Natural killer cell (primary cell): ENCODE results near the gene TUBB4A. TPM values are rescaled to one million over a fixed set of nuclear protein-coding genes. Genes with fewer than 3 reads are reported as not detected.

Experiments
- ATAC-seq, 3 donors: fragments of 150-1000 bp in 2 of 3; fragments of 200-7000 bp in 1 of 3; cut with Tn5 transposase; 1 replicate in 1 of 3; 2 replicates in 2 of 3; pipeline ENCODE4 v1.10.0; 2021; ENCODE audit warnings: mild to moderate bottlenecking in 2 of 3, moderate library complexity in 2 of 3
- DNase-seq, 2 donors: peaks; one replicate each; pipeline versions ENCODE4 v3.0.0 to v3.0.0-alpha.2; 2013 to 2021; ENCODE audit warnings: mixed read lengths in 1 of 2
- H3K27ac ChIP-seq: one replicate; pipeline ENCODE4 v1.5.1; 2013; ENCODE audit warnings: mild to moderate bottlenecking, low read length
- H3K27me3 ChIP-seq: one replicate; pipeline ENCODE4 v1.6.1; 2013; ENCODE audit warnings: low read length; ENCODE audit not compliant: control insufficient read depth, insufficient read depth
- H3K36me3 ChIP-seq: one replicate; pipeline ENCODE4 v1.6.1; 2013; ENCODE audit warnings: low read length; ENCODE audit not compliant: control insufficient read depth, insufficient read depth
- H3K4me1 ChIP-seq: one replicate; pipeline ENCODE4 v1.6.1; 2013; ENCODE audit warnings: low read length; ENCODE audit not compliant: control insufficient read depth, insufficient read depth
- H3K4me3 ChIP-seq: one replicate; pipeline ENCODE4 v1.5.1; 2013; ENCODE audit warnings: low read length
- H3K9me3 ChIP-seq: one replicate; pipeline ENCODE4 v1.6.1; 2013; ENCODE audit warnings: low read length; ENCODE audit not compliant: control insufficient read depth, insufficient read depth
- H3K27ac Mint-ChIP-seq, 2 donors: one replicate each; pipeline ENCODE4 v1.8.0; 2022; ENCODE audit warnings: mild to moderate bottlenecking in 2 of 2, mixed read lengths in 2 of 2, moderate library complexity in 1 of 2
- H3K27me3 Mint-ChIP-seq, 2 donors: one replicate each; pipeline ENCODE4 v1.8.0; 2022; ENCODE audit warnings: low read depth in 2 of 2, mixed read lengths in 2 of 2
- H3K36me3 Mint-ChIP-seq: one replicate; pipeline ENCODE4 v1.8.0; 2022; ENCODE audit warnings: mixed read lengths
- H3K4me1 Mint-ChIP-seq, 2 donors: one replicate each; pipeline ENCODE4 v1.8.0; 2022; ENCODE audit warnings: mixed read lengths in 2 of 2
- H3K4me3 Mint-ChIP-seq: one replicate; pipeline ENCODE4 v1.8.0; 2022; ENCODE audit warnings: mild to moderate bottlenecking, moderate library complexity, mixed read lengths
- H3K9me3 Mint-ChIP-seq, 2 donors: one replicate each; pipeline ENCODE4 v1.8.0; 2022; ENCODE audit warnings: mixed read lengths in 2 of 2
- CTCF ChIP-seq: fragments of 200-600 bp; IDR thresholded peaks from one replicate; pipeline ENCODE4 v1.8.0; 2022; ENCODE audit warnings: antibody characterized with exemption
- WGBS: methylation state at CpG from one replicate; pipeline ENCODE4 v1.1.7; 2013; ENCODE audit warnings: missing lambda C conversion rate; ENCODE audit not compliant: insufficient coverage; 5-methylcytosine and 5-hydroxymethylcytosine counted together
- intact Hi-C: fragments of 100-400 bp; cut with micrococcal nuclease; formaldehyde crosslinking; loops from one replicate; pipeline ENCODE4 v1.14.2; 2022
- total RNA-seq, 4 donors: library from RNA; stranded (reverse); fragments of 120-200 nt in 1 of 4; gene quantifications; one replicate each; pipeline versions ENCODE4 v1.2.3 to v1.2.4, GENCODE V29; 2013 to 2022

TUBB4A gene
- total RNA-seq, 3 donors from 2014 or later (not counting 1 experiment from before 2014, with no cell fraction given) = 0.40 to 2.6 (median 1.8) TPM

GRCh38 chr19:6446452-6446851 is 55.7 kb downstream of the TUBB4A start:
- Mint-ChIP-seq H3K27me3 (peaks cover 0 to 2% of the 10 kb centered on the region in 2 donors), H3K9me3 (no peaks in the 10 kb centered on the region), H3K27ac (no peak overlapping the region), H3K4me1 (no peaks in the 10 kb centered on the region), H3K36me3 (no peaks in the 10 kb centered on the region), H3K4me3 (no peak overlapping the region)
- no peak overlapping the region for H3K4me3 ChIP-seq
- no peaks in the 10 kb centered on the region for H3K36me3 ChIP-seq
- no peaks in the 10 kb centered on the region for H3K27me3 ChIP-seq
- intact Hi-C loops = no loop called here
- WGBS = 97% methylated on average over 3 of the region's 3 CpGs
- TF ChIP-seq CTCF = no peak
- no peaks in the 10 kb centered on the region for H3K9me3 ChIP-seq
- no peak overlapping the region for H3K27ac ChIP-seq
- ATAC-seq (no peak), DNase-seq (no peak)
- no peaks in the 10 kb centered on the region for H3K4me1 ChIP-seq

Other genes with a start within 250 kb of the TUBB4A start
- 10 to 100 TPM; 30.2 to 43.8 (median 36.6) TPM for gene MLLT1, start 222.3 kb downstream of the TUBB4A start, total RNA-seq
- under 1 TPM in 2 of 3 donors, not detected in 1; 0.25 to 0.35 TPM for gene ACER1, start 168.7 kb downstream of the TUBB4A start, total RNA-seq
- 10 to 100 TPM; 40.8 to 61.4 (median 46.1) TPM for gene CLPP, start 140.8 kb downstream of the TUBB4A start, total RNA-seq
- 10 to 100 TPM; 23.7 to 30.4 (median 25.9) TPM for gene ALKBH7, start 129.5 kb downstream of the TUBB4A start, total RNA-seq
- gene PSPN, start 126.4 kb downstream of the TUBB4A start, total RNA-seq = 1 to 10 TPM in 2 of 3 donors, under 1 TPM in 1; 0.82 to 1.1 (median 1.0) TPM
- 10 to 100 TPM; 56.6 to 63.9 (median 63.9) TPM for gene GTF2F1, start 109.1 kb downstream of the TUBB4A start, total RNA-seq
- gene KHSRP, start 77.5 kb downstream of the TUBB4A start, total RNA-seq = 100 to 1,000 TPM; 160 to 192 (median 165) TPM
- gene SLC25A41, start 68.5 kb downstream of the TUBB4A start, total RNA-seq = not detected
- 10 to 100 TPM in 1 of 3 donors, 1 to 10 TPM in 2; 7.8 to 10.5 (median 8.7) TPM for gene SLC25A23, start 42.5 kb downstream of the TUBB4A start, total RNA-seq
- gene CRB3, start 38.0 kb downstream of the TUBB4A start, total RNA-seq = 1 to 10 TPM in 1 of 3 donors, under 1 TPM in 1, not detected in 1; 0.59 to 1.1 TPM
- gene DENND1C, start 20.5 kb downstream of the TUBB4A start, total RNA-seq = 100 to 1,000 TPM; 175 to 197 (median 188) TPM
- 1 to 10 TPM; 3.3 to 6.0 (median 5.6) TPM for gene TNFSF9, start 28.7 kb upstream of the TUBB4A start, total RNA-seq
- 1 to 10 TPM in 2 of 3 donors, under 1 TPM in 1; 0.52 to 1.2 (median 1.2) TPM for gene CD70, start 88.8 kb upstream of the TUBB4A start, total RNA-seq
- 10 to 100 TPM; 10.8 to 20.0 (median 11.8) TPM for gene TNFSF14, start 167.9 kb upstream of the TUBB4A start, total RNA-seq
- 1 to 10 TPM in 1 of 3 donors, under 1 TPM in 1, not detected in 1; 0.38 to 5.5 TPM for gene C3, start 218.3 kb upstream of the TUBB4A start, total RNA-seq
- 10 to 100 TPM; 66.1 to 78.0 (median 76.9) TPM for gene GPR108, start 235.3 kb upstream of the TUBB4A start, total RNA-seq
- 1 to 10 TPM; 1.0 to 5.2 (median 3.3) TPM for gene TRIP10, start 237.4 kb upstream of the TUBB4A start, total RNA-seq